Renal cortex interstitium (tissue), 11 donors: Measurements from ENCODE around the gene UNK. TPM values are rescaled to one million over a fixed set of nuclear protein-coding genes. Genes with fewer than 3 reads are reported as not detected.
"Not testable (repeated sequence)": the region's sequence is repeated elsewhere in the genome, so short reads cannot be mapped to it uniquely, and the experiment has no call there.

Experiments used
- DNase-seq, 11 donors: peaks; one replicate each; pipeline ENCODE4 v3.0.0-alpha.2; 2013; ENCODE audit warnings: low read depth in 9 of 11, low spot score in 4 of 11; ENCODE audit errors: extremely low read depth in 1 of 11
- polyA plus RNA-seq, 3 donors: library from polyadenylated mRNA; unstranded; fragments of 120-200 nt; gene quantifications; one replicate each; pipeline ENCODE4 v1.2.1, GENCODE V29; 2013; ENCODE audit not compliant: insufficient read length in 3 of 3

The UNK gene
- polyA plus RNA-seq, 3 donors = 34.1 to 52.2 (median 42.4) TPM

GRCh38 chr17:75853433-75853832, 68.8 kb downstream of the UNK start:
- DNase-seq = no peak

DNA sequence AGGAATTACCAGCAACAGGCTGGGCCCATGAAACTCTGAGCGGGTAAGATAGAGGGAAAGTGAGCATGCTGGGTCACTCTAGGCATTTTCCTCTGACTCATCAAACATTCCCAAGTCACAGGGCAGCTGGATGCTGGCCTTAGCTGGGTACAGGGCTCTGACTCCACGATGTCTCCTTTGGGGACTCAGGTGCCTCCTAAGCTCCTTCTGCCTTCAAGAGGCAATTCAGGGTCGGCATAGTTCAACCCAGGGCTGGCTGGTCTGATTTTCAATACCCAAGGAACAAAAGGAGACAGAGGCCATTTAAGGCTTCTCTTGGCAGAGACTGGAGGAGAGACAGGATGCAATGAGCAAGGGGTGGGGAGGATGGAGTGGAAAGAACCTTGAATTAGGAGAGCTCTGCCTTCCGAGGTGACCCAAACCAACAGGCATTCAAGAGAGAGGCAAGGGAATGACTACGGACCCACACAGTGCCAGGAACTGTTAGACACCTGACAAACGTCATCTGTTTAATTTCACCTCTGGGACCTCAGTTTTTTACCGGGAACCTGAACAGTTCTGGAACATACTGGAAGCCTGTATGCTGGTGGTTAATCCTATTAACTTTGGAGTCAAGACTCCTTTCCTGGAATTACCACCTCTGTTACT, 69.6 kb downstream of the UNK start:
- DNase-seq = no peak

GRCh38 chr17:75854881-75855309, 70.3 kb downstream of the UNK start:
- no peak for DNase-seq

DNA sequence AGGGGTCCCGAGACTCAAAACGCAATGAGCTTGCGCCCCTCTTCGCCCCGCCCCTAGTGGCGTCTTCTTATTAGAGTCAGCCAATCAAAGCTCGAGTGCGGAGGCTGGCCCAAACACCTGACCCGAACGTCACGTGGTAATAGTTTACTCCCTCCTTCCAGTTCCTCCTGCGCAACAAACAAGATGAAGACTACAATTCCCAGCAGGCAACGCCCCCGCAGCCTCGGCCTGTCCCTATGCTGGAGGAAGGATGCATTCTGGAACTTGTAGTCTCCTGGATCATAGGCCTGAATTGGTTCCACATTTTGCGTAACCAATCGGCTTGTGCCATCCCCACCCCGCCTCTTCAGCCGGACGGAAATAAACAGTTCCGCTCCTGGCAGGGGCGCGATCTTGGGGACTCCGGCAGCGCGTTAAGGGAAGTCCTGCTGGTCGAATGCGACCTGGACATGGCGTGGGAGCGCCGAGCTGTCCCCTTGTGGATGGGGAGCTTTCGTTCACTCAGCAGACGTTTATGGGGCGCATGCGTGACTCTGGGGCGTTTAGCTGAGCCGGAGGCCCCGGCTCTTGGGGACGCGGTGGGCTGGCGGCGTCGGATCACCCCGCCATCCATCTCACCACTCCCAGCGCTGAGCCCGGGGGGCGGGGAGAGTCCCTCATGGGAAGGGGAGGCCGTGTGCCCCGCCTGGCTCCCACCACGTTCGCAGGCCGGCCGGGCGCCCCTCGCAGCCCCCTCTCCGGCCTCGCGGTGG, 70.9 kb downstream of the UNK start, which contains the start of gene WBP2:
Gene WBP2, minus strand, starts transcription at position 26 of the 752 bp plus-strand sequence. CDS start 38 bp downstream, outside the sequence.
- DNase-seq = peak; percentile 97 to 100 (median 100)

GRCh38 chr17:75856062-75856756, 71.6 kb downstream of the UNK start:
- no peak for DNase-seq

GRCh38 chr17:75859358-75859757, 74.8 kb downstream of the UNK start:
- not testable (repeated sequence) for DNase-seq

DNA sequence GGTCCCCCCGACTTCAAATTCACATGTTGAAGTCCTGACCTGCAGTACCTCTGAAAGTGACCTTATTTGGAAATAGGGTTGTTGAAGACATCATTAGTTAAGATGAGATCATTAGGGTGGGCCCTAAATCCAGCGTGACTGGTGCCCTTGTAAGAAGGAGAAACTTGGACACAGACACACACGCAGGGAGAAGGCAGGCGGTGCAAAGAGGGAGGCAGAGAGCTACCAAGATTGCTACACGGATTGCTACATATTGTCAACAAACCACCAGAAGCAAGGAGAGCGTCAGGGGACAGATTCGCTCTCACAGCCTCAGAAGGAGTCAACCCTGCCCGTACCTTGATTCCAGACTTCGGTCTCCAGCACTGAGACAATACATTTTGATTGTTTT, 77.3 kb downstream of the UNK start:
- DNase-seq = no peak

DNA sequence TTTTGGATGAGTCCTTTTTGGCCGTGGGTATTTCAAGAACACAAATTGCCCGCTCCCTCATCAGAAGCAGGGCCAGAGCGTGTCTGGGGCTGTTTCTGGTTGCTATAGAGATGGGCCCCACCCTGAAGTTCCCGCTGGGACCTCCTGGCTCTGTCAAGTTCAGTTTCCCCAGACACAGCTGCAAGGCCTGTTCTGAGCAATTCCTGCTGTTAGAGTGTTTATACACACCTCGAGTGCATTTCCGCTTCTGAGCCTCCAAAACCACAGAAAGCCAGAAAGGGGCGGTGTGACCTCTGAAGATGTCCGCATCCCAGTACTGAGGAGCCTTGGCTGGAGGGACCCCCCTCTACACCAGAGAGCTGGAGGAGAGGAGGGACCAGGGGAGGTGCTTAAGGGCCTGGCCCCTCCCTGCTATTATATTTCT, 79.9 kb downstream of the UNK start:
- DNase-seq = peak in 8 of 11 donors; percentile 70 to 88 (median 82)

DNA sequence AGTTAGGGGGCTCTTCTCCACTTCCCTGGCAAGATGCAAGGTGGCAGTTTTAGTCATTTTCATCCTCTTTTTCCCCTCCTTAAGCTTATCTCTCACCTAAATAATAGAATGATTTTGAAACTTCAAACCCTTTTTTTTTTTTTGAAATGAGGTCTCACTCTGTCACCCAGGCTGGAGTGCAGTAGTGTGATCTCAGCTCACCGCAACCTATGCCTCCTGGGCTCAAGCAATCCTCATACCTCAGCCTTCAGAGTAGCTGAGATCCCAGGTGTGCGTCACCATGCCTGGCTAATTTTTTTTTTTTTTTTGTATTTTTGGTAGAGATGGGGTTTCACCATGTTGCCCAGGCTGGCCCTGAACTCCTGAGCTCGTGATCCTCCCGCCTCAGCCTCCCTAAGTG, 80.3 kb downstream of the UNK start:
- DNase-seq = not testable (repeated sequence)

DNA sequence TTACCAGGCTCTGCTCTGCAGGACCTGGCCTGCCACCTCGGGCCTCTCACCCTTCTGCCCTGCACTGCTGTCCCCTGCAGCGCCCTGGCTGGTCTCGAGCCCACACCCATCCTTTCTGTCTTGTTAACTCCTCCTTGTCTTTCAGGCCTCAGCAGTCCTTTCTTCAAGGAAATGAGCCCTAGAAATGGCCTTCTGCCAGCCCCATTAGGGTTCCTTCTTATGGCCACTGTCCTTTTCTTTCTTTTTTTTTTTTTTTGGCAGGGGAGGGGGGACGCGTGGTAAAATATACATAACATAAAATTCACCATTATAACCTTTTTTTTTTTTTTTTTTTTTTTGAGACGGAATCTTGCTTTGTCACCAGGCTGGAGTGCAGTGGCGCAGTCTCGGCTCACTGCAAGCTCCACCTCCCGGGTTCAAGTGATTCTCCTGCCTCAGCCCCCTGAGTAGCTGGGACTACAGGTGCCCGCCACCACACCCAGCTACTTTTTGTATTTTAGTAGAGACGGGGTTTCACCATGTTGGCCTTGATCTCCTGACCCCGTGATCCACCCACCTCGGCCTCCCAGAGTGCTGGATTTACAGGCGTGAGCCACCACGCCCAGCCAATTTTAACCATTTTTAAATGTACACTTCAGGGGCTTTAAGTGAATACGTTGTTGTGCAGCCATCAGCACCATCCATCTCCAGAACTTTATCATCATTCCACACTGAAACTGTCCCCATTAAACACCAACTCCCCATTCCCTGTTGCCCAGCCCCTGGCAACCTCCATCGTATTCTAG, 81.0 kb downstream of the UNK start:
- DNase-seq = not testable (repeated sequence)

GRCh38 chr17:75868730-75869281, 84.2 kb downstream of the UNK start:
- DNase-seq = not testable (repeated sequence)

- DNase-seq = no peak
These were observed 84.9 kb downstream of the UNK start for GRCh38 chr17:75869282-75870141.

GRCh38 chr17:75870228-75870627, 85.6 kb downstream of the UNK start:
- not testable (repeated sequence) for DNase-seq

DNA sequence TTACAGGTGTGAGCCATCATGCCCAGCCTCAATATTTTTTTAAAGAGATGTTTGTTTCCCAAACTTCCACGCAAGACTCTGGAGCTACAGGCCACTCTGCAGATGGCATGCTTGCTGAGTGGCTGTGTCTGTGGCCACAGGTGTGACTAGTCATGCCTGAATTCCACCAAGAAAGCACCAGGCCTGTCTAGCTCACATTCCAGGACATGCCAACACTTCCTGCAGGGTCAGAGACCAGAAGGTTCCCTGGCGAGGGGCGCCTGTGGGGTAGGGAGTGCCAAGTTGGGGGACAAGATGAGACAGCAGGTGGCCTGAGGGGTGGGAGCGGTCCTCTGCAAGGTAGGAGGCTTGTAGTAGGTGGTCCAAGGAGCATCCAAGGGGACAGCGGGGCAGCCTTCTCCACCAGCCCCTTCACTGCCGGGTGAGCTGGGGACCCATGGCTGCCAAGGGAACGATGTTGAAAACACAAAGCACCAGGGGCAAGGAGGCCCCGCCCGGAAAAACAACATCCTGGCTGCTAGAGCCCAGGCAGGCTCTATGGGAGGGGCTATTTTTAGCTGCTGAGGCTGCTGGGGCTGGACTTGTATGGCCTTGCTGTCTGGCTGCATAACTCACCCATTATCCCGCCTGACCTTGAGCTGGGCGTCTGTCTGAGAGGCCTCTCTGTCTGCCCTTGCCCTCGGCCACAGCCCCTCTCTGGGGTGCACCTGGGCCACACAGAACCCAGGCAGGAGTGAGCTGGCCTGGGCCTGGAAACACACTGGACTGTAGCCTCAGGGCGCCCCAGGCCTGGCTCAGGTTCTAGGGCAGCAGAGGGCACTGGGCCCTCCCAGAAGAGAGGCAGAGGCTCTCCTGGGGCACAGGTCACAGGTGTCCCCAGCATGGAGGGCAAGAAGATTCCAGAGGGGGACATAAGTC, 88.1 kb downstream of the UNK start:
- no peak for DNase-seq

- DNase-seq = no peak
These were observed 89.1 kb downstream of the UNK start for GRCh38 chr17:75873587-75874322.
